ENCODE data around the gene ATP5MG.

Gene ATP5MG

DNA sequence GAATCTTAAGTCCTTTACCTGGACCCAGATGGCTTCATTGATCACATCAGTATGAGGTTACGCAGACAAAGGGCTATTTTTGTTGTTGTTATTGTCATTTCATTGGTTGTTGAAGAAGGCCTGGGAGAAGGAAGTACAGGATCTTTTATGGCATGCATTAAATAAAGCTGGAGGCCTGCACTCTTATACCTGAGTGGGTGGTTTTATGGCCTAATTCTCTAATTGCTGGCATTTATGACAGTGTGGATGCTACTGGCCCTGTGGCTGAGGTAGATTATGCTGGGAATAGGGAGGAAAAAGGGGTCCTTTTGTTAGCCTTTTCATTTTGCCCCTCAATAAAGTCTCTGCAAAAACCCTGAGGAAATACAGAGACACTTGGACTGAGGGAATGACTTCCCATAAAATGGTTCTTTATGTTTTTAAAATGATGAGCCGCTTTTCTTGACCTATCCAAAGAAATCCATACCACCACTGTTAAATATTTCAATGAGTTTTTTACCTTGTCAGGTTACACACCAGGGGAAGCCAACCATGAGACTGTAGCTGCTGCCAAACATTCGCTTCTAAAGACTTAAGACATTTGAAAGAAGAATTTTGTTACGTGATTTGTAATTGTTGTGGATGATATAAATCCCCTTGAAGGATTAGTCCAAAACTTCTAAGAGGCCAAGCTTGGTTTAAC is 41.6 kb downstream of the ATP5MG start:
- DNase-seq (ENCODE audit: low spot score), result no peak

DNA sequence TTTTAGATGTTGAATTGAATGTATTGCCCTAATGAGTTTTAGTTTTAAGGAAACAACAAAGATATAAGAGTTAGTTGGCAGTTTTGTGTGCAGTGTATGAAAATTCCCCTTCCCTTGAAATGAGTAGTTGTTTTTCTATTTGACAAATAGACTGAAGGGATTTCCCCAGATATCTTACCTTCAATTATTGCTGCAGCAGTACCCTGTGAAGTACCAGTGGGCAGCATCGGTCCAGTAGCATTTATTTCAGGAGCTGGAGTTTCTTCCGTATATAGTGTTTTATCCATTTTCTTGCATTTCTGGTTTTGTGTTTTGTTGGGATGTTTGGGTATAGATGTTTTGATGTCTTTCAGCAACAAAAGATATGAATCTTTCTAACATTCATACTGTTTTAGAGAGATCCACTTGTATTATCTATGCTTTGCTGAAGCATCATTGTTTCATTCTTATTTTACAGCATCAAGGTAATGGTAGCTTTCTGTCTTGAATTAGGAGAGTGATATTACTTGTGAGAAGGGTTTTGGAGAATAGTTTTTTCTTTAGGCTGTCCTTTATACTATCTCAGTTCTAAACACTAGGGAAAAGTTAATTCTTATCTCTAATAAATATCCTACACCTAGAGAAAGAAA is 42.3 kb downstream of the ATP5MG start:
- no peak for DNase-seq (ENCODE audit: low spot score)

DNA sequence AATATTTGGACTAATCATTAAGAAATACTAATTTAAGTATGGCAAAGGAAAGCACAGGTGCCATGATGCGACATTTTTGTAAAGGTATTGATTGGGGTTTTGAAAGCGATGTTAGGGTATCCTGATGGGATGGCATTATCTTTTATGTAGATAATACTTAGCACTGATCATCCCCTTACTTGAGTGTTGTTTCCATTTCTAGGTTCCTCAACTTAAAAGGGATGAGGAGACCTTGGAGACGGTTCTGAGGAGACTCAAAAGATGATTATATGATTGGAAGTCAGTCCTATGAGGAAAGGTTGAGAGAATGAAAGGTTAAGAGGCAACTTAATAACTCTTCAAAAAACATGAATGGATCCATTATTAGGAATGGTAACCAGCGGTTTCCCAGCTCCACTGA is 46.0 kb downstream of the ATP5MG start:
- no peak for DNase-seq (ENCODE audit: low spot score)

DNA sequence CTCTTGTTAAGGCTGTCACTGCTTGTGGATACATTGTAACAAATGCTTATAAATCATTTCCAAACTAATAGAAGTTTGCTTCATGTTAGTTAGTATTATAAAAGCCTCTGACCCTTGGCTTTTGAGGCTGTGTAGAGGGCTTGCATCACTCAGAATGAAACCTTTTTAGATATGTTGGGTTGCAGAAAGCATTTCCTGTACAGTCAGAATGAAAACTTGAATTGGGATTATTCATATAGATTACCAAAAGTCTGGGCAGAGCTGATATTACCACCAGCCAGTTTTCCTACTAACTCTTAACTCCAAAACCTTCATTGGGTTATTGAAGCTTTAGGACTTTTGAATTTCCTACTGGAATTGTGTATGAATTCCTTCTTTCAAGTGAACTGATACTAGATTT is 46.9 kb downstream of the ATP5MG start:
- DNase-seq (ENCODE audit: low spot score), result no peak

DNA sequence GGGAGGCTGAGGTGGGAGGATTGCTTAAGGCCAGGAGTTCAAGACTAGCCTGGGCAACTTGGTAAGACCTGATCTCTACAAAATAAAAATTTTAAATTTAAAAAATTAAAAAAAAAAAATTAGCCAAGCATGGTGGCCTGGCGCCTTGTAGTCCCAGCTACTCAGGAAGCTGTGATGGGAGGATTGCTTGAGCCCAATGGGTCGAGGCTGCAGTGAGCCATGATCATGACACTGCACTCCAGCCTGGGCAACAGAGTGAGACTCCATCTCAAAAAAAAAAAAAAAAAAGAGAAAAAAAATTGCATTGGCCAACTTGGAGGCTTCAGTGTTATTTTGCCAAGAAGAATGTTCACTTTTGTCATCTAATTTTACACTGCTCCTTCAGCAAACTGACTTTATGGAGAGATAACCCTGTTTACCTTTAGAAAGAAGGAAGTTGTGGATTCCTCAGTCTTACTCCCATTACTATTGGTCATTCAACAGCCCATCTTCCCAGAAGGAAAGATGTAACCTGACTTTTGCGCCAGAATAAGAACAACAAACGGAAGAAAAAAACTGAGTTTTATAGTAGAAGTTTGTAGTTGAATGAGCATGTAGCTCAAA is 48.0 kb downstream of the ATP5MG start:
- no peak for DNase-seq (ENCODE audit: low spot score)

DNA sequence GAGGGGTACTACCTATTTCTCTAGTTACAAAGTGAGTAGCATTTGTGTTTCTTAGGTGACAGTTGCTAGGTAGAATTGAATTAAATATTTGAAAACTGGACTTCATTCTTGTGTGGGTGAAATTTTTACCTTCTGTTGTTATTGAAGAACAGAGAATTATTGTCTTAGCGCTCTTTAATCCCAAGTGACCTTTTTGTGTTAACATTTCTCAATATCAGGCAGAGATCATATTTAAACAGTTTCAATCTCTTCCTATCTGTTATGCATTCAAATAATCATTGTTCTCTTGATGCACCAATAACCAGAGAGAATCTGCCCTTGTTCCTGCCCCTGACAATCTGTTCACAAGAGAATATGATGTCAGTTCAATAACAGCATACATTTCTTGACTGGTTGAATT is 49.0 kb downstream of the ATP5MG start:
- DNase-seq (ENCODE audit: low spot score), result no peak
